Parathyroid adenoma (tissue), 2 donors: ENCODE results near the gene NAV1.

Source experiments
- H2AFZ ChIP-seq: fragments of 300-600 bp; sonication (generic); one replicate; pipeline ENCODE4 v1.7.0; 2017; ENCODE audit warnings: antibody characterized with exemption, mild to moderate bottlenecking
- H3K27ac ChIP-seq: fragments of 300-600 bp; sonication (generic); one replicate; pipeline ENCODE4 v1.7.0; 2017
- H3K27me3 ChIP-seq: fragments of 300-600 bp; sonication (generic); one replicate; pipeline ENCODE4 v1.7.0; 2017; ENCODE audit warnings: low read length; ENCODE audit not compliant: control insufficient read depth, insufficient read depth
- H3K36me3 ChIP-seq: fragments of 300-600 bp; sonication (generic); one replicate; pipeline ENCODE4 v1.7.0; 2017; ENCODE audit warnings: low read length; ENCODE audit not compliant: control insufficient read depth, insufficient read depth
- H3K4me1 ChIP-seq: fragments of 300-600 bp; sonication (generic); one replicate; pipeline ENCODE4 v1.7.0; 2017; ENCODE audit warnings: control low read depth
- H3K4me2 ChIP-seq: fragments of 300-600 bp; sonication (generic); one replicate; pipeline ENCODE4 v1.7.0; 2017; ENCODE audit warnings: low read length
- H3K4me3 ChIP-seq: fragments of 300-600 bp; sonication (generic); one replicate; pipeline ENCODE4 v1.7.0; 2017; ENCODE audit warnings: low read depth, low read length
- H3K79me2 ChIP-seq: fragments of 300-600 bp; sonication (generic); one replicate; pipeline ENCODE4 v1.7.0; 2017; ENCODE audit warnings: control low read depth
- H3K9ac ChIP-seq: fragments of 300-600 bp; sonication (generic); one replicate; pipeline ENCODE4 v1.7.0; 2017; ENCODE audit warnings: mild to moderate bottlenecking
- H3K9me3 ChIP-seq: fragments of 300-600 bp; sonication (generic); one replicate; pipeline ENCODE4 v1.7.0; 2017; ENCODE audit warnings: low read length; ENCODE audit not compliant: control insufficient read depth
- CTCF ChIP-seq: fragments of 300-600 bp; sonication (generic); IDR thresholded peaks from one replicate; pipeline ENCODE4 v1.7.0; 2017; ENCODE audit warnings: antibody characterized with exemption, mild to moderate bottlenecking
- donor health status: primary hyperparathyroidism.

The NAV1 gene

GRCh38 chr1:201531551-201532425, 7.1 kb upstream of the NAV1 start:
- Histone ChIP-seq H3K36me3 (no peaks in the 10 kb centered on the region), H3K9ac (no peak overlapping the region), H3K9me3 (no peaks in the 10 kb centered on the region), H3K4me2 (no peak overlapping the region), H3K27ac (no peak overlapping the region), H3K79me2 (no peaks in the 10 kb centered on the region), H3K27me3 (no peaks in the 10 kb centered on the region), H3K4me1 (no peaks in the 10 kb centered on the region), H3K4me3 (no peak overlapping the region), H2AFZ (no peak overlapping the region)
- TF ChIP-seq CTCF: no peak

DNA sequence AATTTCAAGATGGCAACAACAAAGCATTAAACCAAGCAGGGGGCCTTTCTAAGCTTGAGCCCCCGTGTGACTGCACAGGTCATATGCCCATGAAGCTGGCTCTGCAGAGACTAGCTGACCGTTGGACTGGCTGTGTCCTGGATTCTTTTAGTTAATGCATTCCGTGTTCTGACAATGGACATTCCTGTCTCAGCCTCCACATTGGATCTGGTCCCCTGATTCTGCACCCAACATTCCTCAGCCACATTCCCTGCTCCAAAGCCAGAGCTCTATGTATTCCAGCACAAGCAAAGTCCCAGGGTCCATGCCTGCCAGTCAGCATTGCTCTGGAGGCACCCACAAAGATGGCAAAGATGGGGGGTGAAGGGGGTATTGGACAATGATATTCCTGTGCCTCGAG, 5.1 kb upstream of the NAV1 start:
- Histone ChIP-seq H2AFZ (no peak overlapping the region), H3K27ac (no peak overlapping the region), H3K4me3 (no peak overlapping the region), H3K4me2 (no peak overlapping the region), H3K36me3 (no peaks in the 10 kb centered on the region), H3K9ac (no peak overlapping the region), H3K4me1 (peaks cover 2% of the 10 kb centered on the region), H3K9me3 (no peaks in the 10 kb centered on the region), H3K79me2 (no peaks in the 10 kb centered on the region), H3K27me3 (no peaks in the 10 kb centered on the region)
- no peak for TF ChIP-seq CTCF

GRCh38 chr1:201535046-201535918, 3.6 kb upstream of the NAV1 start:
- H3K27ac ChIP-seq: no peak overlapping the region

GRCh38 chr1:201535919-201536245, 3.0 kb upstream of the NAV1 start:
- H3K4me3 ChIP-seq: no peak overlapping the region
- no peak overlapping the region for H3K9ac ChIP-seq
- TF ChIP-seq CTCF: no peak
- H3K79me2 ChIP-seq: no peaks in the 10 kb centered on the region
- no peak overlapping the region for H3K4me2 ChIP-seq
- no peaks in the 10 kb centered on the region for H3K9me3 ChIP-seq
- H3K27me3 ChIP-seq: no peaks in the 10 kb centered on the region
- no peaks in the 10 kb centered on the region for H3K36me3 ChIP-seq
- peaks cover 5% of the 10 kb centered on the region for H3K4me1 ChIP-seq
- H3K27ac ChIP-seq: no peak overlapping the region
- H2AFZ ChIP-seq: no peak overlapping the region

More at GRCh38 chr1:201535046-201535918, 3.6 kb upstream of the NAV1 start:
- TF ChIP-seq CTCF: no peak
- H3K4me1 ChIP-seq: peaks cover 2% of the 10 kb centered on the region
- no peaks in the 10 kb centered on the region for H3K36me3 ChIP-seq
- no peaks in the 10 kb centered on the region for H3K27me3 ChIP-seq
- no peaks in the 10 kb centered on the region for H3K79me2 ChIP-seq
- no peak overlapping the region for H3K4me3 ChIP-seq
- no peak overlapping the region for H2AFZ ChIP-seq
- no peaks in the 10 kb centered on the region for H3K9me3 ChIP-seq
- no peak overlapping the region for H3K9ac ChIP-seq
- no peak overlapping the region for H3K4me2 ChIP-seq
